22Rv1 (cell line): ENCODE measurements around the gene ZNF80.

Source experiments
- H3K27ac ChIP-seq: fragments of 450-650 bp; 2 replicates; pipeline ENCODE4 v1.5.1; 2017
- ZFX ChIP-seq: fragments of 450-650 bp; IDR thresholded peaks from 2 replicates; pipeline ENCODE4 v1.6.1; 2017; ENCODE audit warnings: antibody characterized with exemption, borderline replicate concordance
- TF ChIP-seq, protein P1 (sequence below): fragments of 450-650 bp; IDR thresholded peaks from 2 replicates; pipeline ENCODE4 v1.5.1; 2017; ENCODE audit warnings: mild to moderate bottlenecking

Gene ZNF80

DNA sequence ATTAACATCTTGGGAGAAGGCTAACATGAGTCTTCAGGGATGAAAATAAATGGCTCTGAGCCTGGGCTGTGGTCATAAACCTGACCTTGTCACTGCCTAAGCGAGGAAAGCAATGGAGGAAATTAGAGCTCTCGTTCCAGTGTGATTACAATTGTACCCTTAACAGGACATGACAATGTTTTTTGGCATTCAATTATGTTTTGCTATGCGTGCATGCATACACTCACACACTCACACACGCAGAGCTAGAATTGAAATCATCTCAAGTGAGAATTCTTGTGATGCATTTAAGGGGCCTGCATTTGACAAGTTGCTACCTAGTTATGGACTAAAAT is 24.1 kb downstream of the ZNF80 start:
- no peak for TF ChIP-seq ZFX
- TF ChIP-seq, protein P1, sequence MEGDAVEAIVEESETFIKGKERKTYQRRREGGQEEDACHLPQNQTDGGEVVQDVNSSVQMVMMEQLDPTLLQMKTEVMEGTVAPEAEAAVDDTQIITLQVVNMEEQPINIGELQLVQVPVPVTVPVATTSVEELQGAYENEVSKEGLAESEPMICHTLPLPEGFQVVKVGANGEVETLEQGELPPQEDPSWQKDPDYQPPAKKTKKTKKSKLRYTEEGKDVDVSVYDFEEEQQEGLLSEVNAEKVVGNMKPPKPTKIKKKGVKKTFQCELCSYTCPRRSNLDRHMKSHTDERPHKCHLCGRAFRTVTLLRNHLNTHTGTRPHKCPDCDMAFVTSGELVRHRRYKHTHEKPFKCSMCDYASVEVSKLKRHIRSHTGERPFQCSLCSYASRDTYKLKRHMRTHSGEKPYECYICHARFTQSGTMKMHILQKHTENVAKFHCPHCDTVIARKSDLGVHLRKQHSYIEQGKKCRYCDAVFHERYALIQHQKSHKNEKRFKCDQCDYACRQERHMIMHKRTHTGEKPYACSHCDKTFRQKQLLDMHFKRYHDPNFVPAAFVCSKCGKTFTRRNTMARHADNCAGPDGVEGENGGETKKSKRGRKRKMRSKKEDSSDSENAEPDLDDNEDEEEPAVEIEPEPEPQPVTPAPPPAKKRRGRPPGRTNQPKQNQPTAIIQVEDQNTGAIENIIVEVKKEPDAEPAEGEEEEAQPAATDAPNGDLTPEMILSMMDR = no peak
- no peak overlapping the region for H3K27ac ChIP-seq

DNA sequence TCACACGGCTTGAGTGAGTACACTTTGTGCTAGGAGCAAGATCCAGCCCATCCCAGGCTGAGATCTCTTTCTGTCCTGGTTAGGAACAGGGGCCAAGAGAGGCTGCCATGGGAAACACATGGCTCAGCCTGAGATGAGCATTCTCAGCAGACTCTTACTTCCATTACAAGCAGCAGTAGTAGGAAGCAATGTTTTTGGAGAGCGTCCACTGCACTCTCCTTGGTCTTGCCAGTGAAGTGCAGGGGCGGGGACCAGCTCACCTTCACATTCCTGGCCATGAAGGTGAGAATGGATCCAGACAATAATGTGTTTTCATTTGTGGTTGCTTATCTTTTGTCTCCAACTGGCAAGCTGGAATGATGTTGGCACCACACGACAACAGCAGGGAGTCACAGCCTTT is 24.7 kb downstream of the ZNF80 start:
- TF ChIP-seq ZFX = no peak
- TF ChIP-seq, protein P1 = no peak
- no peak overlapping the region for H3K27ac ChIP-seq

DNA sequence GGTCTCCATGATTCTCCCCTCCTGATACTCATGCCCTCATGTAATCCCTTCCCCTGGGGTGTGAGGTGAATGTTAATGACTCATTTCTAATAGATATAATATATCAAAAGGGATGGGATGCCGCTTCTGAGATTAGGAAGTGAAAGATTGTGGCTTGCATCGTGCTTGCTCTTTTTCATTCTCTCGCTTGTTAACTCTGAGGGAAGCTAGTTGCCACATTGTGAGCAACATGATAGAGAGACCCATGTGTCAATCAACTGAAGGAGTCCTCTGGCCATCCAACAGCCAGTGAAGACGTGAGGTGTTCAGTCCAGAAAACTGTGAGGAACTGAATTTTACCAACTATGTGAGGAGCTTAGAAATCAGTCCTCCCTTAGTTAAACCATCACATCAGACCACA is 29.6 kb downstream of the ZNF80 start:
- H3K27ac ChIP-seq = no peak overlapping the region
- TF ChIP-seq ZFX = no peak
- TF ChIP-seq, protein P1 = no peak

DNA sequence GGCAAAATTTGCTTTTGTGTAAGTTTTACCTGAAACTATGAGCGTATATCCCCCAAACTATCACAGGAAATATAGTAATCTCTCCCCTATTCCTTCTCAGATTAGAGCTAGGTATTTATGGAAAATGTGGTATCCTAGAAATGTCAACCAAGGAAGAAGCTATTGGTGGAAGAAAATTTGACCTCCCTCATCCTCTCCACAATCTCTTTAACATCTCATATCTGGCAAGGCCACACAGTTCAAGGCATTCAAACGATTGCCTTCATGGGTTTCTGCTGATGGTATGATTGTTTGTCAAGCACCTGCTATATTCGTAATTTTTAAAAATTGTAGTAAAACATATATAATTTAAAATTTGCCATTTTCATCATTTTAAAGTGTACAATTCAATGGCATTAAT is 31.0 kb downstream of the ZNF80 start:
- no peak for TF ChIP-seq ZFX
- H3K27ac ChIP-seq = no peak overlapping the region

DNA sequence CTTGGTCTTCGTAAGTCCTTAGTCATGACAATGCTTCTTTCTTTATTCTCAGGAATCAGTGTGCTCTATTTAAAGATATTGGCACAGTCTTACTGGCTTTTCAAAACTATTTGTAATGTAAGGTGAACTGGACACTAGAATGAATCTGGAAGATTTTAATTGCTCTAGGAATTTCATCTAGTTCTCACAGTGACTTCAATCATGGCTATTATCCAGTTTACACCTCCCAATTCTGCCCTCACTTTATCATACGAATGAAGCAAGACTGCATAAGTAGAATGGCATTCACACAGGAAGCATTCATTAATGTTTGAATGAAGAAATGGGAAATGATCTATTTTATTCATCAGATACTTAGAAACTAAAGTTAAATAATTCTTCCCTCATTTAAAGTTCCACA is 31.8 kb downstream of the ZNF80 start:
- TF ChIP-seq ZFX = no peak

DNA sequence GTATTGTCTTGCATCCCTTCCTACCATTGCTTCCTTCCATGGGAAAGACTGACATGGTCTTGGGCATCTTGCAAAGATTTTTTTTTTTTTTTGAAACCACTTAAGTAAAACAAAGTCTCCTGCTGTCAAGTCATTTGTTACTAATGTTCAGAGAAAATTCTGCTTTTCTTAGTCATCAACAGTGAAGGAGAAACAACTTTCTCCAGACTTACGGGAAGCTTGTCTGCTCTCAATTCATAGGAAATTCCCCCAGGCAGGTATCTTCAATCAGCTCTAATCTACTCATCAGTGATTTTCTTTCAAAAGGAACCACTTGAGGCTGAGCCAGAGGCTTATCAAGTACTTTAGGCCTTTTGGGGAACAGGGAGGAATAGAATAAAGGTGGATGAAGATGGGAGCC is 42.6 kb downstream of the ZNF80 start:
- no peak overlapping the region for H3K27ac ChIP-seq
- TF ChIP-seq, protein P1 = no peak
- no peak for TF ChIP-seq ZFX

More for the DNA sequence above, 31.8 kb downstream of the ZNF80 start:
- no peak overlapping the region for H3K27ac ChIP-seq

DNA sequence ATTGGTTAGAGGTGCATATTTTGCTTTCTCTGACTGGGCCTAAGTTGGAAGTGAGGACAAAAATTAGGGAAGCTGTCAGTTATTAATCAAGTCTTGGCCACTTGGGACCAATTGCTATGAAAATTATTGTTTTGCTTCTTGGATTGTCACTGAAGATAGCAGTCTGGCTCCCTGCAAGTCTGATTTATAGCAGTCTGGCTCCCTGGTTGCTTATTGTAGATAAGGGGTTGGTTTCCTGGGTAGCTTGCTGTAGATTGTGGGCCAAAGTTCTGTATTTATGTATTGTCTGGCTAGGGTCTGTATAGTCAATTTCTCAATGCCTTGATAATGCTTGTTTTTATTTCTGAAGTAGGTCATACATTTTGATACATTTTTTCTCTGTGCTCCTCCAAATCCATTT is 45.2 kb downstream of the ZNF80 start:
- TF ChIP-seq, protein P1 = no peak
- TF ChIP-seq ZFX = no peak
- H3K27ac ChIP-seq = no peak overlapping the region

DNA sequence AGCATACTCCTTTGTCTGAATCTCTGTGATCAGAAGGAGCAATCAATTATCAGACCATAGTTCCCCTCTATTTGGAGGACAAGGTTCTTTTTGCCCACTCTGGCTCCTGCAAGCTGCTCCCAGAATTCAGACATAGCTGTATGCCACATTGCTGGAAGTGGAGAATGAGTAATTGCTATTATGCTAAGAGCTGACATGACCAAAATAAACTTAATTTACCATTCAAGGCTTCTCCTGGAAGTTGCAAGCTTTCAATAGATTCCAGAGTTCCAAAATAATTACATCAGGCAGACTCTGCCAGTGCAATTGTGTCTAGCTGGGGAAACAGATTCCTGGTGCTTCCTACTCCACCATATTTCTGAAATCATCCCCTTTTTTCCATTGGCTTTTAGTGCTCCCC is 50.9 kb downstream of the ZNF80 start:
- no peak for TF ChIP-seq ZFX
- TF ChIP-seq, protein P1 = no peak
- H3K27ac ChIP-seq = no peak overlapping the region
